HG03469 (cell line): ENCODE results near the gene SH2D3C.

Experiments
- ATAC-seq: cut with Tn5 transposase; IDR thresholded peaks from one replicate; pipeline ENCODE4 v1.9.1; 2021; ENCODE audit warnings: mild to moderate bottlenecking, moderate library complexity, moderate number of reproducible peaks; ENCODE audit not compliant: unreplicated experiment

Gene SH2D3C

DNA sequence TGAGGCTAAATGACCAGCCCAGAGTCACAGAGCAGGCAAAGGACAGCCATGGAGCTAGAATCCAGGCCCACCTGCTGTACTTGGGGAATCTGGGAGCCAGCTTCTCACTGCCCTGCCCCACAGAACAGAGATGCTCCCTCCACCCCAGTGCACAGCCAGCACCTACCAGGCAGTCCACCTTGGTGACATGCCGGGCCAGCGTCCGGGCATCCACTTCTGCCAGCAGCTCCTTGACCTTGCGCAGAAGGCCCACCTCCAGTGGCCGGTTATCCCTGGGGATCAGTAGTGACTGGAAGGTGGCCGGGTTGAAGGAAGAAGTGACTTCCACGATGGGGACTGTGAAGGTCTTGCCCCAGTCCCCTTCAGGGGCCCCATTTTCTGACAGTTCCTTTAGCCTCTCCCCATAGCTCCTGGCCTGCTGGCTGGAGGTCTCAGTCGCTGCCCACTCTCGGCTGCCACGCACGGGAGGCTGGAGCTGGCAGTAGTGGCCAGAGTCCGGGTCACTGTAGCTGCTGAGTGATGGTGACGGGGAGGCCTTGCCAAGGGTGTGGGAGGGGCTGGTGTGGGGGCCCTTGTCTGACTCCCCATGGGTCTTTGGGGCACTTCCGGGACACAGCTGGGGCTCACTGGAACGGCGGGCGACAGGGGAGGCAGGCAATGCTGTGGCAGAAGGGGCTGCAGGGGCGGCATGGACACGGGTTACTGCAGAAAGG lies 33.9 kb downstream of the SH2D3C start:
- ATAC-seq = no peak

DNA sequence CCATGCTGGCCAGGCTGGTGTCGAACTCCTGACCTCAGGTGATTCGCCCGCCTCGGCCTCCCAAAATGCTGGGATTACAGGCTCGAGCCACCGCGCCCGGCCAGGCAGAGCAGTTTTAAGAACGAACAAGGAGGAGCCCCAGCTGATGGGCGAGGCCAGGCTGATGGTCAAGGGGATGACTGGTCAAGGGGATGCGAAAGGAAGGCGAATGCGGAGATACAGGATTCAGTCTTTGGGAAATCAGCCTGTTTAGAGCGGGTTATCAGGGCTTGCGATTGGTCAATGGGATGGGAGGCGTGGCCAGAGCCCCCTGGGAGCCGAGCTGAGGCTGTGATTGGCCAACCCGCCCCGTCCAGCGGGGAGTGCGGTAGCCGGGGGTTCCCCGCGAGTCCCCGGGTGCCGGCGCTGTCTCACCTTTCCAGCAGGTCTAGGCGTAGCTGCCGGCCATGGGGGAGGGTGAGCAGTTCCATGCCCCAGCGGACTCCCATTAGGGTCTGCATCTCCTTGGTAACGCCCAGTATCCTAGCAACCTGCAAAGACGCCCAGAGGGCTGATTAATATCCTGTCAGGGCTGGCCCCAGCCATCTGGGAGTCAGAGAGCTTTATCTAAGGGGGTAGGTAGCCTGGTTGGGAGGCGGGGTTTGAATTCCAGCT lies 35.9 kb downstream of the SH2D3C start:
- no peak for ATAC-seq

DNA sequence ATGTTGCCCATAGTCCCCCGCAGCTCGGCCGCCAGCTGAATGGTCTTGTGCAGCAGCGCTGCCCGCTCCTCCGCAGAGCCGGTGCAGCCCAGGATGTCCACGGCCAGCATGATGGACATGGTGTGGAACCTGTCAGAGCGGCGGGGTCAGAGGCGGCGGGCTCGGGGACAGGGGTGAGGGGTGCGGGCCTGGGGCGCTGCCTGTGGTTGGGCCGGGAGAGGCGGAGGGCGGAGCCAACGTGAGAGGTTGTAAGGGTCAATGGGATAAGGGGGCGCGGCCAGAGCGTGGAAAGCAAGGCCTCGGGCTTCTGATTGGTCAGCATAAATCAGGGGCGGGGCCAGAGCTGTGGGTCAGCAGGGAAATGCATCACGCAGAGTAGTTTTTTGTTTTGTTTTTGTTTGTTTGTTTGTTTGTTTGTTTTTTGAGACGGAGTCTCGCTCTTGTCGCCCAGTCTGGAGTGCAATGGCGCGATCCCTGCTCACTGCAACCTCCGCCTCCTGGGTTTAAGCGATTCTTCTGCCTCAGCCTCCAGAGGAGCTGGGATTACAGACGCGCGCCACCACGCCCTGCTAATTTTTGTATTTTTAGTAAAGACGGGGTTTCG lies 36.5 kb downstream of the SH2D3C start:
- no peak for ATAC-seq

DNA sequence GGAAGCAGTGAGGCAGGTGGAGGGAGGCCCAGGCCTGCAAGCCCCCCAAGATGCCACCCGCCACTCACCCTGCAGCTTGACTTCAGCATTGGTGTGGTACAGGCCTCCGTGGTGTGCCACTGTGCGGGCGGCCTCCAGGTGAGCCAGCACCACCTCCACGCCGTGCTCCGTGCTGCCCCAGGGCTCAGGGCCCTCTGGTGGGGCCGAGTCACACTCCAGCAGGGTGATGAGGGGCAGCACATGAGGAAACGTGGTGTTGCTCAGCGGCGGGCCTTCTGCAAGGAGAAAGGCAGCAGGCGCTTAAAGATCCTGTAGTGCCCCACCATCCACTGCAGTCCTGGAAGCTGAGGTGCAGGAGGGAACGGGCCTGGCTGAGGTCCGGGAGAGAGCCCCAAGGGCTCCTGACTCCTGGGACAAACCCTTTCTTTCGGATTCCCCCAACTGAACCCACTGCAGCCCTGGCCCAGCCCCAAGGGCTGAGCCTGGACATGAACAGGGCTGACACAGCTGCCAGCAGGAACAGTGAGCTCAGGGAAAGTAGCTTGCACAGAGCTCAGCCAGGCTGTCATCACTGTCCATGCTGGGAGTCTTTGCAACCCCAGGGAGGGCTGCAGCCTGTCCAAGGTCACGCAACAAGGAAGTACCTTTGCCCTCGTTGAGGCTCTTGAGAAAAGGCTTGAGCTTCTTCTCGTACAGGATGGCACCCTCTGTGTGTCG lies 38.7 kb downstream of the SH2D3C start:
- no peak for ATAC-seq

- no peak for ATAC-seq
Observed at GRCh38 chr9:127738666-127739065, 39.8 kb downstream of the SH2D3C start.

- no peak for ATAC-seq
Observed at GRCh38 chr9:127735530-127736185, 42.8 kb downstream of the SH2D3C start.

- ATAC-seq = peak; percentile 72
Observed at GRCh38 chr9:127734747-127735529, 43.5 kb downstream of the SH2D3C start, which contains the start of gene TOR2A. Gene TOR2A (minus strand): TSS chr9:127735294. CDS start chr9:127735270, 24 bp downstream.

DNA sequence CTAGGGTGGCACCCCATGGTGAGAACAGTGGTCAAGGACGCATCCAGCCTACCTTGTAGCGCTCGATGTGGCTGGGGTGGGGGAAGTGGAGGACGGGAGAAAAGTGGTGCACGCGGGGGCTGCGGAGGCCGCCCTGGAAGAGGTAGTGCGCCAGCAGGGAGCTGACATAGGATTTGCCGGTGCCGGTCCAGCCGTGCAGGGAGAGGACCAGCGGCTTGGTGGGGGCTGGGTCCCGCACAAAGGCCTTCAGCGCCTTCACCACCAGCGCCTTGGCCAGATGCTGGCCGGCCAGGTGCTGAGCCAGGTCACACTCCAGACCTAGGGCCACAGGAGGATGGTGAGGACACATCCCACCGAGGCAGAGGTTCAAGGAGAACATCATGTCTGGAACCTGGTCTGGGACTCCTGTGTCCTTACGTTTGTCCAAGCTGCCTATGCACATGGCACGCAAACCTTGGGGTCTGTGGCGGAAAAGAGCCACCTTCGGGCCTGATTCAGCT lies 44.2 kb downstream of the SH2D3C start:
- no peak for ATAC-seq

GRCh38 chr9:127733614-127734013 lies 44.9 kb downstream of the SH2D3C start:
- ATAC-seq = no peak

DNA sequence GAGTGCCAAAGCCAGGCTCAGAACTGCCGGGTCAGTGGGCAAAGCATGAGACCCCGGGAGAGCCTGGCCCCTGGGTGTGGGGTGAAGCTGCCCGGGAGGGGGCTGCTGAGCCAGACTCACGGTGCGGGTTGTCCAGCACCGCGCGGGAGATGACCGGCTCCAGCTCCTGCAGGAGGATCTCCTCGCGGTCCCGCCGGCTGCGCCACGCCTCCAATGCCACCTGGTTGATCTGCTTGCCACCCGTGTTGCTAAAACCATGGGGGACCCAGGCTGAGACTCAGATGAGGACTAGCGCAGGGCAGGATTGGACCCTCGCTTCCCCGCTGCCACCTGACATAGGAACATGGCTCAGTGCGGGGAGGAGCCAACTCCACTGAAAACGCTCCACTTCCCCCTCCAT lies 46.0 kb downstream of the SH2D3C start:
- ATAC-seq = no peak

- ATAC-seq = no peak
Observed at GRCh38 chr9:127731938-127732337, 46.5 kb downstream of the SH2D3C start.

- no peak for ATAC-seq
Observed at GRCh38 chr9:127730799-127731410, 47.6 kb downstream of the SH2D3C start.

- ATAC-seq = no peak
Observed at GRCh38 chr9:127730262-127730661, 48.2 kb downstream of the SH2D3C start.

GRCh38 chr9:127729522-127730256 lies 48.8 kb downstream of the SH2D3C start:
- no peak for ATAC-seq

DNA sequence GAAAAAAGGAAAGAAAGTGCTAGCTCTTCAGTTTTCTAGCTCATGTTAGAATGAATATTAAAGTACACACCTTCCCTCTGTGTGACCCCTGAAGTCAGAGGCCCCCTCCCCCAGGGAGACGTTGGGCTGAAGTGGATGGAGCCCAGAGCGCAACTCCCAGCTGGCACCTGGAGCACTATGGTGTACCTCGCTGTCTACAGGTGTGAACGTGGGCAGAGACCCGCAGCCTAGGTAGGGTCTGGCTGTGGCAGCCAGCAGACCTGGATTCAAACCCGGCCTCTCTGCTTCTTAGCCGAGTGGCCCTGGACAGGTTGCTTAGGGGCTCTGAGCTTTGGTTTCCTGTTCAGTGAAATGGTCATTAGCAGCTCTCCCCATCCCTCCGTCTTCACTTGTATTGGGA lies 49.7 kb downstream of the SH2D3C start:
- ATAC-seq = no peak

GRCh38 chr9:127726871-127727270 lies 51.6 kb downstream of the SH2D3C start:
- no peak for ATAC-seq

DNA sequence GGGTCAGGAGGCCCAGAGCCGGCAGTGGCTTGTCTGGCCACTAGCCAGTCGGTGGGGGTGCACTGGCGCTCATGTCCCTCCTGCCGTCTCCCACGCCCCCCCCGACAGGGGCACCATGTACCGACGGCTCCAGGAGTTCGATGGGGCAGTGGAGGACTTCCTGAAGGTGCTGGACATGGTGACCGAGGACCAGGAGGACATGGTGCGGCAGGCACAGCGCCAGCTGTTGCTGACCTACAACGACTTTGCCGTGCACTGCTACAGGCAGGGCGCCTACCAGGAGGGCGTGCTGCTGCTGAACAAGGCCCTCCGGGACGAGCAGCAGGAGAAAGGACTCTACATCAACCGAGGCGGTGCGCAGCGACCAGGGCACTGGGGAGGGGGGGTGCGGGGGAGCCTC lies 54.5 kb downstream of the SH2D3C start:
- no peak for ATAC-seq

GRCh38 chr9:127723444-127723843 lies 55.0 kb downstream of the SH2D3C start:
- no peak for ATAC-seq

DNA sequence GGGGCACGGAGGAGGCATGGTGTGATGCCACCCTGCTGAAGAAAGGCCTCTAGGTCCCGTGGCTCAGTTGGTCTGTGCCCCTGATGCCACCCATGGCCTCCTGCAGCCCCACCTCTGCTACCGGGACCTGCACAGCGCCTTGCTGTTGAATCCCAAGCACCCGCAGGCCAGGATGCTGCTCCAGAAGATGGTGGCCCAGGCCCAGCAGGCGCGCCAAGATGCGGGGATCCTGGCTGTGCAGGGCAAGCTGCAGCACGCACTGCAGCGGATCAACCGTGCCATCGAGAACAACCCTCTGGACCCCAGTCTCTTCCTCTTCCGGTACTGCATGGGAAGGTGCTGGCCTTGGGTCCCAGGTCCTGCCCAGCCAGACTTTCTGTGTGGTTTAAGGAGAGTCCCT lies 55.5 kb downstream of the SH2D3C start:
- no peak for ATAC-seq
